ENCODE measurements around the gene BEAN1.

Gene BEAN1

DNA sequence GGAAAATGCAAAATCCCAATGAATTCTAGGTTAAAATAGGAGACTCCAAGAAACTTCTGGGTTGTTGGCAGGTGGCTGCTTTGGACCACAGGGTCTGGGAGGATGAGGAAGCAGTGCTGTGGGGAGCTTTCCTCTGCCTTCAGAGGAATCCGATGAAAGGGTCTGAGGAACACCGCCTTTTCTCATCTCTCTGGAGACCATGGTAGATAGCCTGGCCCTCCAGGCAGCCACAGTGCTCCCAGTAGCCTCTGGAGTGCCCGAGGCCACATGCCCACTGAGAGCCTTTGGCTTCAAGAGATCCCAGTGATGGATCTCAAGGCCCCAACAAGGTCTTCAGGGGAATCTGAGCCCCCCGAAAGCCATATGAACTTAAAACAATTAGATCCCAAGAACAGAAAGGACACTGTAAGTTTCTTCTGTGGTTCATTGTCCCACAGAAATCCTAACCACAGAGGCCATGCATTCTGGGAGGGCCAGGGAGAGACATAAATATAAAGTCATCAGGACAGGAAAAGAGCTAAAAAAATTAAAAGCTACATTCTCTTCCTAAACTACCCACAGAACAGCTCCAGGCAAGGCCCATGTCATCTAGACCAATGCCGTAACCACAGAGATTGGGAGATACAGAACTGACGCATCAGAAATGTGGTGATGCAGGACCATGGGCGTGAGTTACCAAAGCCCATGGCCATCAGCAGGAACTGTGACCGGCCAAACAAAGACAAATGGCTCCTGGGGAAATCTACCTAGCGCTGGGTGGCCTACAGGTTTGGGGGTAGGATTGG, 98.5 kb downstream of the BEAN1 start:
- TF ChIP-seq, protein P1, sequence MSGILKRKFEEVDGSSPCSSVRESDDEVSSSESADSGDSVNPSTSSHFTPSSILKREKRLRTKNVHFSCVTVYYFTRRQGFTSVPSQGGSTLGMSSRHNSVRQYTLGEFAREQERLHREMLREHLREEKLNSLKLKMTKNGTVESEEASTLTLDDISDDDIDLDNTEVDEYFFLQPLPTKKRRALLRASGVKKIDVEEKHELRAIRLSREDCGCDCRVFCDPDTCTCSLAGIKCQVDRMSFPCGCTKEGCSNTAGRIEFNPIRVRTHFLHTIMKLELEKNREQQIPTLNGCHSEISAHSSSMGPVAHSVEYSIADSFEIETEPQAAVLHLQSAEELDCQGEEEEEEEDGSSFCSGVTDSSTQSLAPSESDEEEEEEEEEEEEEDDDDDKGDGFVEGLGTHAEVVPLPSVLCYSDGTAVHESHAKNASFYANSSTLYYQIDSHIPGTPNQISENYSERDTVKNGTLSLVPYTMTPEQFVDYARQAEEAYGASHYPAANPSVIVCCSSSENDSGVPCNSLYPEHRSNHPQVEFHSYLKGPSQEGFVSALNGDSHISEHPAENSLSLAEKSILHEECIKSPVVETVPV (CRISPR knock-in tag; IDR thresholded peaks at IDR 0.05), result no peak
- no peak for TF ChIP-seq BACH2 (CRISPR knock-in tag; IDR thresholded peaks at IDR 0.05; ENCODE audit: borderline replicate concordance)
- no peak for TF ChIP-seq ZNF70 (CRISPR knock-in tag; IDR thresholded peaks at IDR 0.05)
- TF ChIP-seq ZFP3 (CRISPR knock-in tag; IDR thresholded peaks at IDR 0.05), result no peak

DNA sequence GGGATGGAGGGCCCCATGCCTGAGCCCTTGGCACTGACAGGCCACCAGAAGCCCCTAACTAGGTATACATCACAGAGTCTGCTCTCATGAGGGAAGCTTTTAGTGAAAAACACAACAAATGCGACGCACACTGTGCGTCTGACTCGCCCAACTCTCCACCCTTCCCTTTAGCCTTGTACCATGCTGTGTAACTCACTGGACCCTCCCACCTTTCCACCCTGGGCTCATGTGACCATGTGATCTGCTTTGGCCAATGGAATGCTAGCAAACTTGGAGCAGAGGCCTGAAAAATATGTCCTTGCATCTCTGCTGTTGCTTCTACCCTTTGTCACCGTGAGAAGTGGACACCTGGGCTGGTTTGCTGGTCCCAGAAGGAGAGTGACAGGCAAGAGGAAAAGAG, 101.2 kb downstream of the BEAN1 start:
- ATAC-seq, result no peak
- no peak for TF ChIP-seq ZNF8 (CRISPR knock-in tag; IDR thresholded peaks at IDR 0.05)
- TF ChIP-seq, protein P2, sequence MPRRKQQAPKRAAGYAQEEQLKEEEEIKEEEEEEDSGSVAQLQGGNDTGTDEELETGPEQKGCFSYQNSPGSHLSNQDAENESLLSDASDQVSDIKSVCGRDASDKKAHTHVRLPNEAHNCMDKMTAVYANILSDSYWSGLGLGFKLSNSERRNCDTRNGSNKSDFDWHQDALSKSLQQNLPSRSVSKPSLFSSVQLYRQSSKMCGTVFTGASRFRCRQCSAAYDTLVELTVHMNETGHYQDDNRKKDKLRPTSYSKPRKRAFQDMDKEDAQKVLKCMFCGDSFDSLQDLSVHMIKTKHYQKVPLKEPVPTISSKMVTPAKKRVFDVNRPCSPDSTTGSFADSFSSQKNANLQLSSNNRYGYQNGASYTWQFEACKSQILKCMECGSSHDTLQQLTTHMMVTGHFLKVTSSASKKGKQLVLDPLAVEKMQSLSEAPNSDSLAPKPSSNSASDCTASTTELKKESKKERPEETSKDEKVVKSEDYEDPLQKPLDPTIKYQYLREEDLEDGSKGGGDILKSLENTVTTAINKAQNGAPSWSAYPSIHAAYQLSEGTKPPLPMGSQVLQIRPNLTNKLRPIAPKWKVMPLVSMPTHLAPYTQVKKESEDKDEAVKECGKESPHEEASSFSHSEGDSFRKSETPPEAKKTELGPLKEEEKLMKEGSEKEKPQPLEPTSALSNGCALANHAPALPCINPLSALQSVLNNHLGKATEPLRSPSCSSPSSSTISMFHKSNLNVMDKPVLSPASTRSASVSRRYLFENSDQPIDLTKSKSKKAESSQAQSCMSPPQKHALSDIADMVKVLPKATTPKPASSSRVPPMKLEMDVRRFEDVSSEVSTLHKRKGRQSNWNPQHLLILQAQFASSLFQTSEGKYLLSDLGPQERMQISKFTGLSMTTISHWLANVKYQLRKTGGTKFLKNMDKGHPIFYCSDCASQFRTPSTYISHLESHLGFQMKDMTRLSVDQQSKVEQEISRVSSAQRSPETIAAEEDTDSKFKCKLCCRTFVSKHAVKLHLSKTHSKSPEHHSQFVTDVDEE (CRISPR knock-in tag; IDR thresholded peaks at IDR 0.05), result no peak
- TF ChIP-seq ZNF70 (CRISPR knock-in tag; IDR thresholded peaks at IDR 0.05), result no peak
- TF ChIP-seq, protein P3, sequence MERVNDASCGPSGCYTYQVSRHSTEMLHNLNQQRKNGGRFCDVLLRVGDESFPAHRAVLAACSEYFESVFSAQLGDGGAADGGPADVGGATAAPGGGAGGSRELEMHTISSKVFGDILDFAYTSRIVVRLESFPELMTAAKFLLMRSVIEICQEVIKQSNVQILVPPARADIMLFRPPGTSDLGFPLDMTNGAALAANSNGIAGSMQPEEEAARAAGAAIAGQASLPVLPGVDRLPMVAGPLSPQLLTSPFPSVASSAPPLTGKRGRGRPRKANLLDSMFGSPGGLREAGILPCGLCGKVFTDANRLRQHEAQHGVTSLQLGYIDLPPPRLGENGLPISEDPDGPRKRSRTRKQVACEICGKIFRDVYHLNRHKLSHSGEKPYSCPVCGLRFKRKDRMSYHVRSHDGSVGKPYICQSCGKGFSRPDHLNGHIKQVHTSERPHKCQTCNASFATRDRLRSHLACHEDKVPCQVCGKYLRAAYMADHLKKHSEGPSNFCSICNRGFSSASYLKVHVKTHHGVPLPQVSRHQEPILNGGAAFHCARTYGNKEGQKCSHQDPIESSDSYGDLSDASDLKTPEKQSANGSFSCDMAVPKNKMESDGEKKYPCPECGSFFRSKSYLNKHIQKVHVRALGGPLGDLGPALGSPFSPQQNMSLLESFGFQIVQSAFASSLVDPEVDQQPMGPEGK (CRISPR knock-in tag; IDR thresholded peaks at IDR 0.05; ENCODE audit: borderline replicate concordance), result no peak
- TF ChIP-seq CSDC2 (CRISPR knock-in tag; IDR thresholded peaks at IDR 0.05), result no peak
- no peak for TF ChIP-seq ARNTL (CRISPR knock-in tag; IDR thresholded peaks at IDR 0.05; ENCODE audit: borderline replicate concordance, low read depth)
- TF ChIP-seq PPARA (CRISPR knock-in tag; IDR thresholded peaks at IDR 0.05; ENCODE audit: borderline replicate concordance), result no peak
- TF ChIP-seq SNAI2 (CRISPR knock-in tag; IDR thresholded peaks at IDR 0.05), result no peak
- TF ChIP-seq TOX (CRISPR knock-in tag; IDR thresholded peaks at IDR 0.05; ENCODE audit: borderline replicate concordance), result no peak
- TF ChIP-seq ISL1 (CRISPR knock-in tag; IDR thresholded peaks at IDR 0.05), result no peak
- no peak for TF ChIP-seq OSR1 (CRISPR knock-in tag; IDR thresholded peaks at IDR 0.05)
- TF ChIP-seq TCF4 (CRISPR knock-in tag; IDR thresholded peaks at IDR 0.05; ENCODE audit: borderline replicate concordance), result no peak
- no peak for TF ChIP-seq BACH2 (CRISPR knock-in tag; IDR thresholded peaks at IDR 0.05; ENCODE audit: borderline replicate concordance)
- TF ChIP-seq, protein P4, sequence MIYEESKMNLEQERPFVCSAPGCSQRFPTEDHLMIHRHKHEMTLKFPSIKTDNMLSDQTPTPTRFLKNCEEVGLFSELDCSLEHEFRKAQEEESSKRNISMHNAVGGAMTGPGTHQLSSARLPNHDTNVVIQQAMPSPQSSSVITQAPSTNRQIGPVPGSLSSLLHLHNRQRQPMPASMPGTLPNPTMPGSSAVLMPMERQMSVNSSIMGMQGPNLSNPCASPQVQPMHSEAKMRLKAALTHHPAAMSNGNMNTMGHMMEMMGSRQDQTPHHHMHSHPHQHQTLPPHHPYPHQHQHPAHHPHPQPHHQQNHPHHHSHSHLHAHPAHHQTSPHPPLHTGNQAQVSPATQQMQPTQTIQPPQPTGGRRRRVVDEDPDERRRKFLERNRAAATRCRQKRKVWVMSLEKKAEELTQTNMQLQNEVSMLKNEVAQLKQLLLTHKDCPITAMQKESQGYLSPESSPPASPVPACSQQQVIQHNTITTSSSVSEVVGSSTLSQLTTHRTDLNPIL (CRISPR knock-in tag; IDR thresholded peaks at IDR 0.05; ENCODE audit: low read depth), result no peak
- TF ChIP-seq ZC3H10 (CRISPR knock-in tag; IDR thresholded peaks at IDR 0.05), result no peak

More for the DNA sequence above, 98.5 kb downstream of the BEAN1 start:
- no peak for ATAC-seq

DNA sequence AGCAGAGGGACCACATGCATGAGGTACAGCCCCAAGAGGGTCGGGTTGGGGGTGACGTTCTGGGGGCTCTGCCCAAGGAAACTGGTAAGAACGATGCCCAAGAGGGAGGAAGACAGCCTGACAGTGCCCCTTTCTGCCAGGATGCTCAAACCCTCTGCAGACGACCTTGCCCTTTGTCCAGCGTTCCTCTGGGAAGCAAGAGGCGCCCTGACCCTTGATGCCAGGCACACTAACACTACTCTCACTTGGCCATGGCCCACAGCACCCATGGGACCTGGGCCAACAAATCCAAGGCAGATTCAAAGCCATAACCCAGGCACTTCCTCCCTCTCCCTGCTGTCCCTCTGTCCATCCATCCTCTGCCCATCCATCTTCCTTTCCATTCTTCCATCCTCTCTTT, 102.4 kb downstream of the BEAN1 start:
- TF ChIP-seq ZC3H10 (CRISPR knock-in tag; IDR thresholded peaks at IDR 0.05), result no peak
- TF ChIP-seq PPARA (CRISPR knock-in tag; IDR thresholded peaks at IDR 0.05; ENCODE audit: borderline replicate concordance), result no peak
- TF ChIP-seq, protein P4 (CRISPR knock-in tag; IDR thresholded peaks at IDR 0.05; ENCODE audit: low read depth), result no peak
- TF ChIP-seq TCF4 (CRISPR knock-in tag; IDR thresholded peaks at IDR 0.05; ENCODE audit: borderline replicate concordance), result no peak
- TF ChIP-seq ARNTL (CRISPR knock-in tag; IDR thresholded peaks at IDR 0.05; ENCODE audit: borderline replicate concordance, low read depth), result no peak
- TF ChIP-seq, protein P3 (CRISPR knock-in tag; IDR thresholded peaks at IDR 0.05; ENCODE audit: borderline replicate concordance), result no peak
- TF ChIP-seq GLIS3 (CRISPR knock-in tag; IDR thresholded peaks at IDR 0.05), result no peak
- TF ChIP-seq, protein P2 (CRISPR knock-in tag; IDR thresholded peaks at IDR 0.05), result no peak
- no peak for TF ChIP-seq ZFP3 (CRISPR knock-in tag; IDR thresholded peaks at IDR 0.05)
- TF ChIP-seq BACH2 (CRISPR knock-in tag; IDR thresholded peaks at IDR 0.05; ENCODE audit: borderline replicate concordance), result no peak
- TF ChIP-seq ZNF70 (CRISPR knock-in tag; IDR thresholded peaks at IDR 0.05), result no peak
- ATAC-seq, result no peak

Measured in SK-N-SH treated with all-trans-retinoic acid at 6 μM for 48 hours (cell line).